ENCODE results near the gene LAMA2. TPM values are rescaled to one million over a fixed set of nuclear protein-coding genes. Genes with fewer than 3 reads are reported as not detected.

The LAMA2 gene
- total and polyA plus RNA-seq, 2 experiments from 2014 or later = 0.91 to 6.4 TPM

GRCh38 chr6:129007701-129008373 lies 124.9 kb downstream of the LAMA2 start:
- no peaks in the 10 kb centered on the region for H3K4me1 ChIP-seq (ENCODE audit: insufficient read depth)
- H3K4me1 Mint-ChIP-seq = no peaks in the 10 kb centered on the region
- H3K36me3 ChIP-seq (ENCODE audit: insufficient read depth) = no peaks in the 10 kb centered on the region
- H3K4me3 Mint-ChIP-seq = no peak overlapping the region
- H3K27me3 ChIP-seq (ENCODE audit: insufficient read depth) = no peaks in the 10 kb centered on the region
- H4K20me1 ChIP-seq (replicated peaks; ENCODE audit: insufficient read depth) = no peaks in the 10 kb centered on the region
- ATAC-seq = no peak
- no peak overlapping the region for H3K4me3 ChIP-seq
- H2AFZ ChIP-seq = no peak overlapping the region
- H3F3A ChIP-seq (replicated peaks; ENCODE audit: low read depth) = no peaks in the 10 kb centered on the region
- H3K27ac Mint-ChIP-seq = no peak overlapping the region
- H3K9me3 Mint-ChIP-seq = no peaks in the 10 kb centered on the region
- H3K4me2 ChIP-seq = no peak overlapping the region
- no peaks in the 10 kb centered on the region for H3K36me3 Mint-ChIP-seq (ENCODE audit: low read depth)
- no peak for DNase-seq (ENCODE audit: low spot score)
- H3K79me2 ChIP-seq (replicated peaks; ENCODE audit: insufficient read depth) = no peaks in the 10 kb centered on the region
- TF ChIP-seq ZNF114 (CRISPR knock-in tag; IDR thresholded peaks at IDR 0.05) = no peak
- no peak for TF ChIP-seq STAT1 (IDR thresholded peaks at IDR 0.05; ENCODE audit: unreplicated experiment)
- no peak for TF ChIP-seq EZH2 (IDR thresholded peaks at IDR 0.05; ENCODE audit: low read depth, unreplicated experiment)
- TF ChIP-seq ZNF462 (CRISPR knock-in tag; IDR thresholded peaks at IDR 0.05) = no peak
- TF ChIP-seq REST (IDR thresholded peaks at IDR 0.05; ENCODE audit: unreplicated experiment) = no peak
- no peak for TF ChIP-seq JUNB (IDR thresholded peaks at IDR 0.05; ENCODE audit: unreplicated experiment)
- no peak for TF ChIP-seq ZNF331 (CRISPR knock-in tag; IDR thresholded peaks at IDR 0.05; ENCODE audit: low read depth)
- TF ChIP-seq NANOG (IDR thresholded peaks at IDR 0.05; ENCODE audit: borderline replicate concordance) = no peak
- TF ChIP-seq POLR2AphosphoS5 (IDR thresholded peaks at IDR 0.05; ENCODE audit: low read depth) = no peak
- TF ChIP-seq CREB1 (CRISPR knock-in tag; IDR thresholded peaks at IDR 0.05; ENCODE audit: low read depth) = no peak
- no peak for TF ChIP-seq EZH2phosphoT487 (IDR thresholded peaks at IDR 0.05; ENCODE audit: unreplicated experiment)
- no peak for TF ChIP-seq ETS1 (IDR thresholded peaks at IDR 0.05)
- TF ChIP-seq CTCF (conservative IDR thresholded peaks at IDR 0.05; ENCODE audit: low read depth in 2 of 2) = no peak
- H3K27me3 Mint-ChIP-seq (ENCODE audit: insufficient read depth, low read depth, poor library complexity) = no peaks in the 10 kb centered on the region
- no peak overlapping the region for H3K27ac ChIP-seq (ENCODE audit: low read depth)
- H3K9me2 ChIP-seq (ENCODE audit: insufficient read depth) = no peaks in the 10 kb centered on the region
